Lower leg skin (tissue), 4 donors: ENCODE results near the gene LRRC26. TPM values are rescaled to one million over a fixed set of nuclear protein-coding genes. Genes with fewer than 3 reads are reported as not detected.

Experiments used
- DNase-seq, 2 donors: peaks; one replicate each; pipeline ENCODE4 v3.0.0-alpha.2; 2019; ENCODE audit warnings: low spot score in 2 of 2
- H3K4me3 ChIP-seq: fragments of 200-600 bp; sonication (generic); 2 replicates; pipeline ENCODE4 v1.5.1; 2017; ENCODE audit warnings: mild to moderate bottlenecking, low read depth; ENCODE audit not compliant: poor library complexity, severe bottlenecking
- CTCF ChIP-seq, 3 donors: fragments of 450-650 bp; IDR thresholded peaks; one replicate each; pipeline ENCODE4 v1.5.1; 2016; ENCODE audit warnings: antibody characterized with exemption in 3 of 3, mild to moderate bottlenecking in 3 of 3, moderate library complexity in 2 of 3
- POLR2A ChIP-seq, 2 donors: fragments of 450-650 bp; IDR thresholded peaks; one replicate each; pipeline ENCODE4 v1.6.1; 2016 to 2017; ENCODE audit warnings: antibody characterized with exemption in 2 of 2, mild to moderate bottlenecking in 1 of 2, moderate library complexity in 1 of 2
- WGBS, 2 donors: methylation state at CpG; one replicate each; pipeline ENCODE4 v1.1.5; 2018; 5-methylcytosine and 5-hydroxymethylcytosine counted together
- intact Hi-C: fragments of 100-400 bp; cut with DNase I; formaldehyde crosslinking; loops from one replicate; pipeline ENCODE4 v1.15.0; 2023; ENCODE audit warnings: low total_unique reads
- total RNA-seq, 4 donors: library from RNA; depleted of rRNA; stranded (reverse); fragments of >200 nt; gene quantifications; one replicate each; pipeline ENCODE4 v1.1.0, GENCODE V29; 2016

LRRC26 gene
- total RNA-seq, 4 donors from 2014 or later: 4.1 to 29.0 (median 21.3) TPM

- 45 to 46% methylated on average over 15 to 21 of the region's 21 CpGs for WGBS, 2 donors
- no peak overlapping the region for H3K4me3 ChIP-seq
- DNase-seq: no peak
- TF ChIP-seq POLR2A (IDR thresholded peaks at IDR 0.05) (no peak), CTCF (IDR thresholded peaks at IDR 0.05) (no peak)
- intact Hi-C loops: no loop called here
These were observed 3.3 kb upstream of the LRRC26 start for GRCh38 chr9:137172901-137173795.

- TF ChIP-seq CTCF (IDR thresholded peaks at IDR 0.05) (no peak), POLR2A (IDR thresholded peaks at IDR 0.05) (no peak)
- no peak for DNase-seq
- no peak overlapping the region for H3K4me3 ChIP-seq
- 68 to 78% methylated on average over 17 to 22 of the region's 22 CpGs for whole genome bisulfite sequencing, 2 donors
- intact Hi-C loops: no loop called here
These were observed 1.5 kb upstream of the LRRC26 start for GRCh38 chr9:137171149-137171900.

GRCh38 chr9:137170486-137171148 lies 766 bp upstream of the LRRC26 start:
- 49 to 50% methylated on average over 12 to 13 of the region's 14 CpGs for WGBS, 2 donors
- intact Hi-C loops: no loop called here
- no peak for TF ChIP-seq POLR2A (IDR thresholded peaks at IDR 0.05)
- TF ChIP-seq CTCF (IDR thresholded peaks at IDR 0.05): no peak
- no peak for DNase-seq
- H3K4me3 ChIP-seq: no peak overlapping the region

- no peak for DNase-seq
- intact Hi-C loops: no loop called here
These were observed 671 bp downstream of the LRRC26 start for GRCh38 chr9:137168904-137169856.

More at GRCh38 chr9:137168904-137169856, 671 bp downstream of the LRRC26 start:
- no peak overlapping the region for H3K4me3 ChIP-seq
- no peak for TF ChIP-seq POLR2A (IDR thresholded peaks at IDR 0.05)
- no peak for TF ChIP-seq CTCF (IDR thresholded peaks at IDR 0.05)
- 1 to 2% methylated on average over 19 to 47 of the region's 124 CpGs for WGBS, 2 donors
